Activated naive CD4-positive, alpha-beta T cell (primary cell): ENCODE data around the gene QPRT.
"Not testable (repeated sequence)": the region's sequence is repeated elsewhere in the genome, so short reads cannot be mapped to it uniquely, and the experiment has no call there.

Experiments
- DNase-seq, 4 experiments: peaks; one replicate each; lab custom pipeline; 2025; lab: John Stamatoyannopoulos, UW

The QPRT gene

DNA sequence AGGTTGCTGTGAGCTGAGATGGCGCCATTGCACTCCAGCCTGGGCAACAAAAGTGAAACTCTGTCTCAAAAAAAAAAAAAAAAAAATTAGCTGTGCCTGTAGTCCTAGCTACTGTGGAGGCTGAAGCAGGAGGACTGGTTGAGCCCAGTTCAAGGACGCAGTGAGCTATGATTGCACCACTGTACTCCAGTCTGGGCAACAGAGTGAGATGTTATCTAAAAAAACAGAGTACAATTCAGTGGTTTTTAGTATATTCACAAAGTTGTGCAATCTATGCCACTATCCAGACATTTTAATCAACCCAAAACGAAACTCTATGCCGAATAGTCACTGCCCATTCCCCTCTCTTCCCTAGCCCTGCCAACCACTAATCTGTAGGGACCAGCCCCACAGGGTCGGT, 41.7 kb downstream of the QPRT start:
- DNase-seq, result no peak

- DNase-seq, result not testable (repeated sequence)
Measured at GRCh38 chr16:29721167-29721879, 42.3 kb downstream of the QPRT start.

DNA sequence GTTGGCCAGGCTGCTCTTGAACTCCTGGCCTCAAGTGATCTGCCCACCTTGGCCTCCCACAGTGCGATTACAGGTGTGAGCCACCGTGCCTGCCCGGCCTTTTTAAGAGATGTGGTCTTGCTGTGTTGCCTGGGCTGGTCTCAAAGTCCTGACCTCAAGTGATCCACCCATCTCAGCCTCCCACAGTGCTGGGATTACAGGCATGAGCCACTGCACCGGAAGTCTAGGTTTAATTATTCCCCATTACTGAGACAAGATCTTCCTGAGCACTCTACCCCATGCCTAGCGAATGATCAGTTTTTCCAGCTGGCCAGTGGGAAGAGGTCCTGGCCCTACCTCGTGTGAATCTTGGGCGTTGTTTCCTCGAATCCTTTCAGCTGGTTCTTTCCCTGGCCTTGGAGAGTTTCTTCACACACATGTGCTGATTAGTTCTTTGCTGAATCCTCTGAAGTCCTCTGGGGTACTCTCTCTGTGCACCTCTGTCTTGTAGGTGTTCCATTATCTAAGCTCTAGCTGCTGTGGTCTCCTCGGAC, 47.9 kb downstream of the QPRT start:
- DNase-seq, result no peak

GRCh38 chr16:29727452-29727851, 48.5 kb downstream of the QPRT start:
- DNase-seq, result no peak

DNA sequence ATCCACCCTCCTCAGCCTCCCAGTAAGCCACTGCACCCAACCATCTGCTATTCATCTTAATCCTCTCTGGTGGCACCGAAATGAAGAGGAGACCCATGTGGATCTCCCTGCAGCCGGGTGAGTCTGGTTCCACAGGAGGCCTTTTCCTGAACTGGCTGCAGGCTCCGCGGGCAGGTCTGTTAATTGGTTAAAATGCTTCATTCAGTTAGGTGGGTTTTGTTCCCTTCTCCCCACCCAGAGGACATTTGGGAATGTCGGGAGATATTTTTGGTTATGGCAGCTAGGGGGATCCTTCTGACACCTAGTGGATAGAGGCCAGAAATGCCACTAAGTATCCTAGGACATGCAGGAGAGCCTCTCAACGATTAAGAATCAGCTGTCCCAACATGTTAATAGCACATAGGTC, 50.1 kb downstream of the QPRT start:
- DNase-seq, result no peak

- no peak for DNase-seq
Measured at GRCh38 chr16:29730649-29731048, 51.7 kb downstream of the QPRT start.

DNA sequence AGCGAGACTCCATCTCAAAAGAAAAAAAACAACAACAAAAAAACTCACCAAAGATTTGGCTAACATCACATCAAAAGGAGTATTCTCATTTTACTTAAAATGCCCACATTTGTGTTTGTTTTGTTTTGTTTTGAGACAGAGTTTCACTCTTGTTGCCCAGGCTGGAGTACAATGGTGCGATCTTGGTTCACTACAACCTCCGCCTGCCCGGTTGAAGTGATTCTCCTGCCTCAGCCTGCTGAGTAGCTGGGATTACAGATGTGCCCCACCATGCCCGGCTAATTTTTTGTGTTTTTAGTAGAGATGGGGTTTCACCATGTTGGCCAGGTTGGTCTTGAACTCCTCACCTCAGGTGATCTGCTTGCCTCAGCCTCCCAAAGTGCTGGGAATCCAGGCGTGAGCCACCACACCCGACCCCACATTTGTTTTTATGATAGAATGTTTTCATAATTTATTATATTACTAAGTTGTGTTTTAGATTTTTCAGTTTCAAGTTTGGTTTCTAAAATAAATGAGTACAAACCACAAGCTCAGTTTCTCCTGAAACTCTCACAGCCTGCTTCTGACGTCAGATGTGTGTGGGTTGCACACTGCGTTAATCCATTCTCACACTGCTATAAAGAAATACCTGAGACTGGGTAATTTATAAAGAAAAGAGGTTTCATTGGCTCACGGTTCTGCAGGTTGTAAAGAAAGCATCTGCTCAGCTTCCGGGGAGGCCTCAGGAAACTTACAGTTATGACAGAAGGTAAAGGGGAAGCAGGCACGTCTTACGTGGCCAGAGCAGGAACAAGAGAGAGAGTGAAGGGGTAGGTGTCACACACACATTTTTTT, 53.0 kb downstream of the QPRT start:
- DNase-seq, result peak in 1 of 4 experiments; percentile 20

DNA sequence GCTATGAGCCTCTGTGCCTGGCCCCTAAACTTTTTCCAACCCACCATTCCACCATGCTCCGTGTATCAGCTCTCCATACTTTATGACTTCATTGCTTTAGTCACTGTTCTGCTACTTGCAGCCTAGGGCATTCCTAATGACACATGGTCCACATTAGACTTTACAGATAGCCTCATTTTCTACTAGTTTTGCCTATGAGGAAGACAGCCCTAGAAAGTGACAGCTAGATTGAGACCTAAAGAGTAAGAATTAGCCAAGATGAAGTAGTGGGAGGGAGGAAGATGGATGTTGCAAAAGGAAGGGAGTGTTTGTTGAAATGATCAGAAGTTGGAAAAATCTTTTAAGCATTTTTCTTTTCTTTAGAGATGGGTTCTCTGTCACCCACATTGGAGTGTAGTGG, 55.8 kb downstream of the QPRT start:
- no peak for DNase-seq

GRCh38 chr16:29736112-29736511, 57.1 kb downstream of the QPRT start:
- DNase-seq, result no peak

GRCh38 chr16:29736764-29737163, 57.8 kb downstream of the QPRT start:
- DNase-seq, result no peak

GRCh38 chr16:29737713-29738112, 58.7 kb downstream of the QPRT start:
- no peak for DNase-seq

GRCh38 chr16:29738514-29738913, 59.5 kb downstream of the QPRT start:
- DNase-seq, result peak in 1 of 4 experiments; percentile 19

- not testable (repeated sequence) for DNase-seq
Measured at GRCh38 chr16:29739927-29740629, 61.1 kb downstream of the QPRT start.

DNA sequence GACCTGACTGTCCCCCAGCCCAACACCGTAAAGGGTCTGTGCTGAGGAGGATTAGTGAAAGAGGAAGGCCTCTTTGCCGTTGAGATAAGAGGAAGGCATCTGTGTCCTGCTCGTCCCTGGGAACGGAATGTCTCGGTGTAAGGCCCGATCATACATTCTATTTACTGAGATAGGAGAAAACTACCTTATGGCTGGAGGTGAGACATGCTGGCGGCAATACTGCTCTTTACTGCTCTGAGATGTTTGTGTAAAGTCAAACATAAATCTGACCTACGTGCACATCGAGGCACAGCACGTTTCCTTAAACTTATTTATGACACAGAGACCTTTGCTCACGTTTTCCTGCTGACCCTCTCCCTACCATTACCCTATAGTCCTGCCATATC, 61.6 kb downstream of the QPRT start:
- not testable (repeated sequence) for DNase-seq

GRCh38 chr16:29742683-29743275, 63.8 kb downstream of the QPRT start:
- DNase-seq, result no peak

- DNase-seq, result no peak
Measured at GRCh38 chr16:29743475-29743826, 64.5 kb downstream of the QPRT start.

DNA sequence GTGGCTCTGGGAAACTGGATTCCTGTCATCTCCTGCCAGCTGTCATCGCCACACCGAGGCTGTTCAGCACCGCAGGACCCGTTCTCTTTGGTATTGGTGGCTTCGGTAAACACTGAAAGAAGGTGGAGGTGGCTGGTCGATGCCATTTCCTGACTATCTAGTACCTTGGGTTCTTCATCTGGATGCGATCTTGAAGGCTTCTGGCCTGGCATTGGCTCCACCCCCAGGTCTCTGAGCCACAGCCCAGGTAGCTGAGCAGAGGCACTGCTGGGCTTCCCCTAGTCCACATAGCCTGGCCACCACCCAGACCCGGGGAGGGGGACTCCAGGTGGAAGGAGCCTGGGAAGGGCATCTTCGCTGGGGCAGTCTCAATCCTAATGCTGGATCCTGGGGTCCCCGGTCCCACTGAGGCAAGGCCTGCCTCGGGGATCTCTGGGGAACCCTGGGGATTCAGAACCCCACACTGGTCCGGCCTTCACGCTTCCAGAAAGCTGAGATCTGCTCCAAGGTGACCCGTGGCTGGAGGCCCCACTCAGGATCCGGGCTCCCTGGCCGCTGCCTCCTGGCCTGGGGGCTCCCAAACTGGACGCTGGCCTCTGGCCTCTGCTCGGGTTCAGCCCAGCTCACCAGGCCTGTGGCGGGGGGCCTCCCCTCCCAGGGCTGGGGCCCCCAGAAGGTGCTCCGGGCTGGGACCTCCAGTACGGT, 65.0 kb downstream of the QPRT start:
- peak in 1 of 4 experiments; percentile 31 for DNase-seq

- no peak for DNase-seq
Measured at GRCh38 chr16:29744541-29745101, 65.6 kb downstream of the QPRT start.

- DNase-seq, result peak in 2 of 4 experiments; percentile 45 to 47
Measured at GRCh38 chr16:29745121-29745852, 66.3 kb downstream of the QPRT start.

DNA sequence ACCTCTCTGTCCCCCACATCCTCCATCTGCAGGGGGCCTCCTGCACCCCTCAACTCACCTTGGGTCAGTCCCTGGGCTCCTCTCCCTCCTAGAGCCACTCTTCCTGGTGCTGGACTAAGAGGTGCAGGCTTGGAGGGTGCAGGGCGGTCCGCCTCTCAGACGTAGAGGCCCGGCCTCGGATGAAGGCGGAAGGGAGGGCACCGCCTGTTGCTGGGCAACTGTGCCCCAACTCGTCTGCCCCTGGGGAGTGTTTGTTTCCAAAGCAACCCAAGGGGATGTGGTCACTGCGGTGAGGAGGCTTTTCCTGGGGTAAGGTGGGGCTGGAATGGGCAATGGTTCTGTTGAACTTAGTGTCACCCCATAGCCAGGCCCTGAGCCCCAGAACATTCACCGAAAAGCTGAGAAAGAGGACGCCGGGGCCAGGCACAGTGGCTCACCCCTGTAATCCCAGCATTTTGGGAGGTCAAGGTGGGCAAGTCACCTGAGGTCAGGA, 66.9 kb downstream of the QPRT start, which contains the start of gene C16orf54:
Gene C16orf54, minus strand, starts transcription at position 138 of the 493 bp plus-strand sequence. CDS start 1,039 bp downstream, outside the sequence.
- peak; percentile 34 to 85 (median 60) for DNase-seq
